ENCODE data around the gene SYNJ2.

The SYNJ2 gene

DNA sequence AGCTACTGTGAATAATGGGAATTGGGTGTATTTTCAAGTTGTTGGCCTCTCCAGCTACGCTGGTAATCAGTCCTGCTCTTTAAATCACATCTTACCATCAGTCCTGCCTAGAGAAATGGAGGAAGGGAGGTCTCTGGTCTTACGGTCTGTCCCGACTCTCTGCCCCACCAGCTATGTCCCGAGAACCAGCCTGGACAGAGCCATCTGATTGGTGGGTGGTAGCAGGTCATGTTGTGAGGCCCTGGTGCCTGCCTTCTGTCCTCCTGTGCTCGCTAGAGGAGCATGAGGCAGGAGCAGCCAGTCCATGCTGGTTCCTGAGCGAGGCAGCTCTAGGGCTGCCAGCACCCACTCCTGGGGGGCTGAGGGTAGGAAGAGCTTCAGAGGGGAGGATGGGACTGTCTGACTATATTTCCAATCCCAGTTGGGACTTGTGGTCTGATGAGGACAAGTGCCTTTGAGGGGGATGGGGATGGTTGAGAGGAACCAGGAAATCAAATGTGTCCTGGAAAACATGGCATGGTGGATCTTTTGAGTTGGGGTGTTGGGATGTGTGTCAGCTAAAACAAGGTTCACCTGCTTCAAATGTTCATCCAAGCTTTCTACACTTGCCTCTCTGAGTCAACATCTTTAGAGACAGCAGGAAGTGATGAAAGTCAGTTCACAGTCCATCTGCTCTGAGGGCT lies 33.0 kb downstream of the SYNJ2 start:
- no peak overlapping the region for H3K4me3 ChIP-seq (ENCODE audit: low read length in 2 of 2)
- H2AK5ac ChIP-seq (ENCODE audit: low read depth, low read length) = no peak overlapping the region
- no peaks in the 10 kb centered on the region for H3K9me3 ChIP-seq (replicated peaks in 1 of 2; ENCODE audit: control insufficient read depth in 2 of 2, insufficient read depth in 1 of 2, low read depth in 1 of 2, low read length in 2 of 2)
- H3K79me1 ChIP-seq (ENCODE audit: low read depth, low read length) = no peaks in the 10 kb centered on the region
- no peaks in the 10 kb centered on the region for H3K27me3 ChIP-seq (ENCODE audit: control insufficient read depth in 3 of 3, insufficient read depth in 3 of 3, low read depth in 1 of 3, low read length in 3 of 3)
- no CpG with 5 or more reads among the region's 6 CpGs for WGBS, 2 donors (ENCODE audit: extremely low coverage in 2 of 2, insufficient read length in 2 of 2, insufficient replicate concordance in 1 of 2)
- no peak for DNase-seq (ENCODE audit: low spot score)
- no peak overlapping the region for H2BK120ac ChIP-seq (ENCODE audit: low read depth, low read length)
- no peak overlapping the region for H2BK12ac ChIP-seq (ENCODE audit: low read length)
- H3K36me3 ChIP-seq (replicated peaks in 1 of 2; ENCODE audit: control insufficient read depth in 2 of 2, insufficient read depth in 2 of 2, low read length in 2 of 2) = no peaks in the 10 kb centered on the region
- no peak overlapping the region for H3K9ac ChIP-seq (ENCODE audit: low read depth, low read length, poor library complexity)
- H3K14ac ChIP-seq (ENCODE audit: low read length) = no peak overlapping the region
- H3K18ac ChIP-seq (ENCODE audit: low read length) = no peak overlapping the region
- no peak overlapping the region for H4K91ac ChIP-seq (ENCODE audit: low read depth, low read length, poor library complexity)
- no peak overlapping the region for H3K4me2 ChIP-seq (ENCODE audit: insufficient read depth, low read length, poor library complexity, severe bottlenecking)
- H3K27ac ChIP-seq (replicated peaks; ENCODE audit: low read length) = no peak overlapping the region
- H2BK15ac ChIP-seq (ENCODE audit: low read length) = no peak overlapping the region
- no peak overlapping the region for H2AFZ ChIP-seq (ENCODE audit: low read length)
- H3K23ac ChIP-seq (ENCODE audit: low read depth, low read length, poor library complexity) = no peak overlapping the region
- H3K4ac ChIP-seq (ENCODE audit: low read length) = no peak overlapping the region
- no peak overlapping the region for H4K8ac ChIP-seq (ENCODE audit: low read depth, low read length)
- peaks cover 0 to 3% of the 10 kb centered on the region in 2 donors for H3K4me1 ChIP-seq (ENCODE audit: control insufficient read depth in 2 of 2, insufficient read depth in 1 of 2, low read depth in 1 of 2, low read length in 2 of 2)
- no peak overlapping the region for H2BK5ac ChIP-seq (ENCODE audit: low read length)

DNA sequence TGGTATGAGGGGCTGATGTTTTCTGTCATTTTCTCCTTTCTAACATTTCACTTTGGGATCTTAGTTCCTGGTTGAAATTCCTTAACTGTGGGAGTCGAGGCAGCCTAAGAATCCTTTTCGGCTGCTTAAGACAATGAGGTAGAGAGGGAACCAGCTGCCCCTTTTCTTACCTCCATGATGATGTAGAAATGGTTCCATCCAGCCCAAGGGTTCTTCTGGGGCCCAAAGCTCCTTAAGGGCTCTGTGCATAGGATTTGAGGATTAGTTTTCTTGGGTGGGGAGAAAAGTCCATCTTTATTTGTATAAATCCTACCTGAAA lies 33.5 kb downstream of the SYNJ2 start:
- Histone ChIP-seq H3K23ac (ENCODE audit: low read depth, low read length, poor library complexity) (no peak overlapping the region), H3K4me1 (ENCODE audit: control insufficient read depth in 2 of 2, insufficient read depth in 1 of 2, low read depth in 1 of 2, low read length in 2 of 2) (peaks cover 0 to 3% of the 10 kb centered on the region in 2 donors), H3K36me3 (replicated peaks in 1 of 2; ENCODE audit: control insufficient read depth in 2 of 2, insufficient read depth in 2 of 2, low read length in 2 of 2) (peaks cover 0 to under 1% of the 10 kb centered on the region in 2 donors), H3K27ac (replicated peaks; ENCODE audit: low read length) (no peak overlapping the region), H3K9me3 (replicated peaks in 1 of 2; ENCODE audit: control insufficient read depth in 2 of 2, insufficient read depth in 1 of 2, low read depth in 1 of 2, low read length in 2 of 2) (no peaks in the 10 kb centered on the region), H2BK120ac (ENCODE audit: low read depth, low read length) (no peak overlapping the region), H2BK12ac (ENCODE audit: low read length) (no peak overlapping the region), H2BK5ac (ENCODE audit: low read length) (no peak overlapping the region), H4K91ac (ENCODE audit: low read depth, low read length, poor library complexity) (no peak overlapping the region), H2BK15ac (ENCODE audit: low read length) (no peak overlapping the region), H3K9ac (ENCODE audit: low read depth, low read length, poor library complexity) (no peak overlapping the region), H3K18ac (ENCODE audit: low read length) (no peak overlapping the region), H4K8ac (ENCODE audit: low read depth, low read length) (no peak overlapping the region), H3K4me3 (ENCODE audit: low read length in 2 of 2) (no peak overlapping the region), H3K4ac (ENCODE audit: low read length) (no peak overlapping the region), H3K4me2 (ENCODE audit: insufficient read depth, low read length, poor library complexity, severe bottlenecking) (no peak overlapping the region), H2AFZ (ENCODE audit: low read length) (no peak overlapping the region), H3K79me1 (ENCODE audit: low read depth, low read length) (no peaks in the 10 kb centered on the region), H2AK5ac (ENCODE audit: low read depth, low read length) (no peak overlapping the region), H3K14ac (ENCODE audit: low read length) (no peak overlapping the region), H3K27me3 (ENCODE audit: control insufficient read depth in 3 of 3, insufficient read depth in 3 of 3, low read depth in 1 of 3, low read length in 3 of 3) (no peaks in the 10 kb centered on the region)
- WGBS, 2 donors (ENCODE audit: extremely low coverage in 2 of 2, insufficient read length in 2 of 2, insufficient replicate concordance in 1 of 2) = no CpG with 5 or more reads among the region's 2 CpGs
- no peak for DNase-seq (ENCODE audit: low spot score)

DNA sequence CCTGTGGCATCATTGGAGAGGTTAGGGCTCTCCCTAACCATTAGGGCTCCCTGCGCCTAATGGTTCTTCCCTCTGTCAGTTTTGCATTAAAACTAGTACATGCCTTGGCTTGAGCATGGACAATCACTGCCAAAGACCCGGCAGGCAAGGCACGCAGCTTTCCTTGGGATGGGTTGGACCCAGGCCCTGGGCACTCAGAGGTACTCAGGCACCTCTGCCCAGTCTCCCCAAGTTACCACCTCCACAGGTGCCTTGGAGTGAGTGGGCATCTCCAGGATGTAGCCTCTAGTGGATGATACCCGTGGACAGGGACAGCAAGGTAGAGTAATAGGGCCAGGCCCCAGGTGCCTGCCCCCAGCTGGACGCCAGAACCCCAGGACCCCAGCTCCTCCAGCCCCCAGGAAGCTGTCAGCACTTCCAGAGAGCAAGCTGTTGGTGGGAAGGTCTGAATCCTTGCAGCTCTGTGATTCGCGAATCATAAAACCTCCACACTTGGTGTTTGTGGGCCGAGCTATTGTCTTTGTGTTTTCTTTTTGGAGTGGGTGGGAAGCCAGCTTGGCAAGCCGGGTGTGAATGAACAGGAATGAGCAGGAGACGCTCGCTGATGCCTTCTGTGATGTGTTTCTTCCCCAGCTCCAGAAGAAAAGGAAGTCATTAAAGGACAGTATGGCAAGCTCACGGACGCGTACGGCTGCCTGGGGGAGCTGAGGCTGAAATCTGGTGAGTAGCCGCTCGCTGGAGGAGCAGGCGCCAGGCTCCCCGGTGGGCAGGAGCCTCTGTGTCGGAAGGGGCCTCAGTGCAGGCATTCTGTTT lies 35.1 kb downstream of the SYNJ2 start:
- H3K27me3 ChIP-seq (ENCODE audit: control insufficient read depth in 3 of 3, insufficient read depth in 3 of 3, low read depth in 1 of 3, low read length in 3 of 3) = no peaks in the 10 kb centered on the region
- no peak overlapping the region for H3K4me2 ChIP-seq (ENCODE audit: insufficient read depth, low read length, poor library complexity, severe bottlenecking)
- no peak overlapping the region for H3K18ac ChIP-seq (ENCODE audit: low read length)
- no peak overlapping the region for H3K4me3 ChIP-seq (ENCODE audit: low read length in 2 of 2)
- H3K4ac ChIP-seq (ENCODE audit: low read length) = no peak overlapping the region
- no CpG with 5 or more reads among the region's 20 CpGs for WGBS, 2 donors (ENCODE audit: extremely low coverage in 2 of 2, insufficient read length in 2 of 2, insufficient replicate concordance in 1 of 2)
- H3K14ac ChIP-seq (ENCODE audit: low read length) = no peak overlapping the region
- no peaks in the 10 kb centered on the region for H3K9me3 ChIP-seq (replicated peaks in 1 of 2; ENCODE audit: control insufficient read depth in 2 of 2, insufficient read depth in 1 of 2, low read depth in 1 of 2, low read length in 2 of 2)
- peak overlapping the region; percentile 10 for H2AK5ac ChIP-seq (ENCODE audit: low read depth, low read length)
- no peak overlapping the region for H2BK120ac ChIP-seq (ENCODE audit: low read depth, low read length)
- no peak overlapping the region for H4K8ac ChIP-seq (ENCODE audit: low read depth, low read length)
- H2BK12ac ChIP-seq (ENCODE audit: low read length) = no peak overlapping the region
- no peak overlapping the region for H3K27ac ChIP-seq (replicated peaks; ENCODE audit: low read length)
- H3K23ac ChIP-seq (ENCODE audit: low read depth, low read length, poor library complexity) = no peak overlapping the region
- H3K9ac ChIP-seq (ENCODE audit: low read depth, low read length, poor library complexity) = no peak overlapping the region
- no peaks in the 10 kb centered on the region for H3K79me1 ChIP-seq (ENCODE audit: low read depth, low read length)
- H3K4me1 ChIP-seq (ENCODE audit: control insufficient read depth in 2 of 2, insufficient read depth in 1 of 2, low read depth in 1 of 2, low read length in 2 of 2) = peaks cover 0 to 3% of the 10 kb centered on the region in 2 donors
- H2BK5ac ChIP-seq (ENCODE audit: low read length) = no peak overlapping the region
- no peak overlapping the region for H2AFZ ChIP-seq (ENCODE audit: low read length)
- peaks cover 3 to 4% of the 10 kb centered on the region in 2 donors for H3K36me3 ChIP-seq (replicated peaks in 1 of 2; ENCODE audit: control insufficient read depth in 2 of 2, insufficient read depth in 2 of 2, low read length in 2 of 2)
- no peak for DNase-seq (ENCODE audit: low spot score)
- no peak overlapping the region for H2BK15ac ChIP-seq (ENCODE audit: low read length)
- no peak overlapping the region for H4K91ac ChIP-seq (ENCODE audit: low read depth, low read length, poor library complexity)

DNA sequence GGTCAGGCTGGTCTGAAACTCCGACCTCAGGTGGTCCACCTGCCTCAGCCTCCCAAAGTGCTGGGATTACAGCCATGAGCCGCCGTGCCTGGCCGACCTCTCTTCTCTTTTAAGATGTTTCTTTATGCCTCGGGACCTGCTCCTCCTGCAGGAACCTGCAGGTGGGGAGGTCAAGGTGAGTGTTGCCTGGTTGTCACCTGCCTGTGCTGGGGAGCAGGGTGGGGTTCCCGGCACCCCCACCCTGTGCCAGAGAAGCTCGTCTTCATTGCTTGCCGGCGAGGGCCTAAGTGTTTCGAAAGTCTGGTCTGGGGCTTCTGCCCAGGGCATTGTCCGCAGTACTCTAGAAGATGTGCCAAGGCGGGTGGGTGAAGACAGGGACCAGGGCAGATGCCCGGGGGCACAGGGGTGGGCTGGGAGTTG lies 36.0 kb downstream of the SYNJ2 start:
- Histone ChIP-seq H3K18ac (ENCODE audit: low read length) (no peak overlapping the region), H2BK15ac (ENCODE audit: low read length) (no peak overlapping the region), H3K27me3 (ENCODE audit: control insufficient read depth in 3 of 3, insufficient read depth in 3 of 3, low read depth in 1 of 3, low read length in 3 of 3) (no peaks in the 10 kb centered on the region), H2AK5ac (ENCODE audit: low read depth, low read length) (no peak overlapping the region), H3K14ac (ENCODE audit: low read length) (peak overlapping the region; percentile 3), H2BK5ac (ENCODE audit: low read length) (no peak overlapping the region), H4K91ac (ENCODE audit: low read depth, low read length, poor library complexity) (no peak overlapping the region), H2BK12ac (ENCODE audit: low read length) (no peak overlapping the region), H2BK120ac (ENCODE audit: low read depth, low read length) (no peak overlapping the region), H3K9ac (ENCODE audit: low read depth, low read length, poor library complexity) (no peak overlapping the region), H4K8ac (ENCODE audit: low read depth, low read length) (no peak overlapping the region), H3K4me2 (ENCODE audit: insufficient read depth, low read length, poor library complexity, severe bottlenecking) (no peak overlapping the region), H3K23ac (ENCODE audit: low read depth, low read length, poor library complexity) (no peak overlapping the region), H3K27ac (replicated peaks; ENCODE audit: low read length) (no peak overlapping the region), H3K9me3 (replicated peaks in 1 of 2; ENCODE audit: control insufficient read depth in 2 of 2, insufficient read depth in 1 of 2, low read depth in 1 of 2, low read length in 2 of 2) (no peaks in the 10 kb centered on the region), H2AFZ (ENCODE audit: low read length) (no peak overlapping the region), H3K4ac (ENCODE audit: low read length) (no peak overlapping the region), H3K4me3 (ENCODE audit: low read length in 2 of 2) (no peak overlapping the region), H3K4me1 (ENCODE audit: control insufficient read depth in 2 of 2, insufficient read depth in 1 of 2, low read depth in 1 of 2, low read length in 2 of 2) (peaks cover 0 to 3% of the 10 kb centered on the region in 2 donors), H3K79me1 (ENCODE audit: low read depth, low read length) (no peaks in the 10 kb centered on the region), H3K36me3 (replicated peaks in 1 of 2; ENCODE audit: control insufficient read depth in 2 of 2, insufficient read depth in 2 of 2, low read length in 2 of 2) (peaks cover 3 to 4% of the 10 kb centered on the region in 2 donors)
- WGBS, 2 donors (ENCODE audit: extremely low coverage in 2 of 2, insufficient read length in 2 of 2, insufficient replicate concordance in 1 of 2) = no CpG with 5 or more reads among the region's 13 CpGs
- DNase-seq (ENCODE audit: low spot score) = no peak
